Measurements from ENCODE around the gene PHKA2.
"Not testable (repeated sequence)": the region's sequence is repeated elsewhere in the genome, so short reads cannot be mapped to it uniquely, and the experiment has no call there.

The PHKA2 gene

DNA sequence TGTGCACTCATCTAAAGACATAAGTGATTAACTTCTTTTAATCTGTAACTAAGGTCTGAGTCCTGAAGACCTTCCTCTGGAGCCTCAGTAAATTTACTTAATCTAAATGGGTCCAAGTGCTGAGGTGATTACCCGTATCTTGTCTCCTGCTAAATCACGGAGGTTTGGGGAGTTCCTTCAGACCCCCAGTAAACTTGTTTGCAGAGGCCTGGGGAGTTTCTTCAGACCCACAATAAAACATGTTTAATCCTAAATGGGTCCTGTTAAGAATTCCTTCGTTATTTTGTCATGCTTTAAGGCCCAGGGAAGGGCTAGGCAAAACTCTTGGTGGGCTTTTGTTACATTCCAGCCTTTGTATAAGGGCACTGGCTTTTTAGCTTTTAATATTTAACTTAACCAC lies 136.0 kb downstream of the PHKA2 start:
- not testable (repeated sequence) for DNase-seq

Measured in stimulated activated naive CD4-positive, alpha-beta T cell treated with Interleukin-2 at 50 U/mL for 16 hours (primary cell).